K562 (cell line): ENCODE measurements around the gene LAGE3. TPM values are rescaled to one million over a fixed set of nuclear protein-coding genes. Genes with fewer than 3 reads are reported as not detected.
A peak's percentile ranks its signal among the peaks of the same experiment; 100 is the strongest.

Experiments
- CAMTA2 ChIP-seq: fragments of 250-450 bp; sonication (Bioruptor Pico); conservative IDR thresholded peaks from 2 replicates; pipeline ENCODE4 v1.5.1; 2022
- CTCF ChIP-seq, 3 experiments: IDR thresholded peaks in 2 of 3; conservative IDR thresholded peaks in 1 of 3; 2 replicates each; pipeline ENCODE4 v1.5.1; 2011 to 2012; ENCODE audit warnings: low read length in 3 of 3, mild to moderate bottlenecking in 3 of 3, control low read depth in 2 of 3, improper control_type of control experiment in 1 of 3, inconsistent platforms in 1 of 3, low read depth in 1 of 3, mixed read lengths in 1 of 3, moderate library complexity in 1 of 3; ENCODE audit not compliant: insufficient read depth in 2 of 3
- ETS2 ChIP-seq: IDR thresholded peaks from 2 replicates; pipeline ENCODE4 v1.6.1; 2016; ENCODE audit warnings: borderline replicate concordance, missing genetic modification characterization, mild to moderate bottlenecking, moderate library complexity, missing compliant biosample characterization; ENCODE audit not compliant: poor library complexity, severe bottlenecking
- HCFC1 ChIP-seq: IDR thresholded peaks from 2 replicates; pipeline ENCODE4 v1.6.1; 2012; ENCODE audit warnings: low read depth, low read length, improper control_type of control experiment
- JUN ChIP-seq, 2 experiments: sonication (generic) in 1 of 2; formaldehyde crosslinking in 1 of 2; IDR thresholded peaks; 2 replicates each; pipeline versions ENCODE4 v1.6.1 to v1.8.0; 2012 to 2022; ENCODE audit warnings: borderline replicate concordance in 2 of 2, mild to moderate bottlenecking in 2 of 2, improper control_type of control experiment in 1 of 2, low read depth in 1 of 2, low read length in 1 of 2, missing genetic modification reagents in 1 of 2
- RB1 ChIP-seq: fragments of 450-650 bp; IDR thresholded peaks from 2 replicates; pipeline ENCODE4 v1.6.1; 2017; ENCODE audit warnings: low read depth, mild to moderate bottlenecking
- STAT5B ChIP-seq: fragments of 250-450 bp; sonication (Bioruptor Pico); IDR thresholded peaks from 2 replicates; pipeline ENCODE4 v1.8.0; 2021; ENCODE audit warnings: mild to moderate bottlenecking, inconsistent platforms
- TBL1XR1 ChIP-seq, 2 experiments: IDR thresholded peaks; 2 replicates each; pipeline ENCODE4 v1.6.1; 2012; ENCODE audit warnings: improper control_type of control experiment in 2 of 2, low read length in 2 of 2, mild to moderate bottlenecking in 1 of 2
- ZNF316 ChIP-seq: fragments of 450-650 bp; IDR thresholded peaks from 2 replicates; pipeline ENCODE4 v1.6.1; 2016
- ZNF507 ChIP-seq: conservative IDR thresholded peaks from 2 replicates; pipeline ENCODE4 v1.6.1; 2017; ENCODE audit warnings: missing genetic modification characterization, missing compliant biosample characterization
- polyA plus RNA-seq, 8 experiments: library from polyadenylated mRNA; depleted of rRNA in 4 of 8; stranded (reverse) in 5 of 8; unstranded in 3 of 8; fragments of >200 nt; fragmentation: Nextera tagmentation in 2 of 8; fragmentation: Illumina TruSeq in 1 of 8; extraction: Ambion mirVana in 2 of 8; extraction: Trizol in 1 of 8; gene quantifications; 2 replicates each; pipeline versions ENCODE4 v1.2.1 to v1.2.3, GENCODE V29; 2011 to 2014; ENCODE audit warnings: inconsistent platforms in 1 of 8, missing spikeins in 1 of 8
- total RNA-seq, 7 experiments: library from RNA; depleted of rRNA in 6 of 7; stranded (reverse); fragments of >200 nt in 6 of 7; fragmentation: Illumina TruSeq in 2 of 7; extraction: Trizol in 2 of 7; gene quantifications; 2 replicates each; pipeline versions ENCODE4 v1.2.1 to v1.2.3, GENCODE V29; 2011 to 2021; ENCODE audit warnings: low replicate concordance in 1 of 7
- TF ChIP-seq, protein P1 (sequence below): fragments of 250-450 bp; sonication (Bioruptor Pico); IDR thresholded peaks from 2 replicates; pipeline ENCODE4 v1.8.0; 2022; ENCODE audit warnings: inconsistent platforms, mild to moderate bottlenecking, moderate library complexity, borderline replicate concordance
- TF ChIP-seq, protein P2 (sequence below): fragments of 250-450 bp; sonication (Bioruptor Pico); IDR thresholded peaks from 2 replicates; pipeline ENCODE4 v1.4.0; 2020
- TF ChIP-seq, protein P3 (sequence below), 2 experiments: fragments of 250-450 bp in 1 of 2; fragments of 450-650 bp in 1 of 2; sonication (Bioruptor Pico) in 1 of 2; IDR thresholded peaks; 2 replicates each; pipeline versions ENCODE4 v1.6.1 to v1.8.0; 2016 to 2021; ENCODE audit warnings: mild to moderate bottlenecking in 2 of 2, moderate library complexity in 2 of 2, missing compliant biosample characterization in 1 of 2, missing genetic modification characterization in 1 of 2
- TF ChIP-seq, protein P4 (sequence below): fragments of 450-650 bp; formaldehyde crosslinking; IDR thresholded peaks from 2 replicates; pipeline ENCODE4 v1.4.0; 2022; ENCODE audit warnings: mild to moderate bottlenecking, moderate library complexity

LAGE3 gene
- total and polyA plus RNA-seq, 9 of the 15 experiments (the other 6 are each of a cell fraction or from before 2014, with no cell fraction given) = 28.2 to 125 (median 35.8) TPM

DNA sequence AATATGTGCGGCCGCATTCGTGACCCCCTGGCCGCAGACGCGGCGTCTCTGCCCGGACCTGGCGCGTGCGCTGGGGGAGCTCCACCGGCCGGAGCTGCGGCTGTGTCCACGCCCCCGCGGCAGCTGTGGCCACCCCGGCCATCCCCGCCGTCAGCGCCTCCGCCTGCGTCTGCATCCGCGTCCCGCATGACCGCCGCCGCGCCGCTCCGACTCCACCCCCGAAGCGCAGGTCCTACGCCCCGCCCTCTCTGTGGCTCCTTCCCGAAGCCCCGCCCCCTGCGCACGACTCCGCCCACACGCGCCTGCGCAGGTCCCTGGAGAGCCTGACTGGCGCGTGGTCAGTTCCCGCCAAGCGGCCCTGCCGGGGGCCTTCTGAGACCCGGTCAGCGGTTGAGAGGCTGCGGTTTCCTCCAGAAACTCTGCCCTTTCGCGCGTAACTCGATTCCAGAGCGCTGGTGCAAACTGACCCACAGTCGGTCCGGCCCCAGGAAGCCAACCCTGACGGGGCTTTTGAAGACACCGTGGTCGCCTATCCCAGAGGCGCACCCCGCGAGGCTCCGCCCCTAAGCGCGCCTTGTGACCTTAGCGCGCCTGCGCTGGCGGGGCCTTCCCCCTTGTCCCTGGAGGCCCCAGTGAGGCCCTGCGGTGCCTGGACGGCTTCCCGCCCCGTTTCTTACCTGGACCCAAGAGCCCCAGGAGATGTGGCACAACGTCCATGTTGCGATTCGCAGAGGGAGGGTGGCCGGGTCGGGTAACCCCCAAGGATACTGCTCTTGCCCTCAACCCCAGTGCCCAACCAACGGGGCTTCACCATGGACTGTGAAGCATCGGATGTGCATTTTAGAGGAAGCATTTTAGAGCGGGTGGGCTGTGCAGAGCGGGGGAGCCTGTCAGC, at the start of gene LAGE3 (continued):
- TF ChIP-seq, protein P1, sequence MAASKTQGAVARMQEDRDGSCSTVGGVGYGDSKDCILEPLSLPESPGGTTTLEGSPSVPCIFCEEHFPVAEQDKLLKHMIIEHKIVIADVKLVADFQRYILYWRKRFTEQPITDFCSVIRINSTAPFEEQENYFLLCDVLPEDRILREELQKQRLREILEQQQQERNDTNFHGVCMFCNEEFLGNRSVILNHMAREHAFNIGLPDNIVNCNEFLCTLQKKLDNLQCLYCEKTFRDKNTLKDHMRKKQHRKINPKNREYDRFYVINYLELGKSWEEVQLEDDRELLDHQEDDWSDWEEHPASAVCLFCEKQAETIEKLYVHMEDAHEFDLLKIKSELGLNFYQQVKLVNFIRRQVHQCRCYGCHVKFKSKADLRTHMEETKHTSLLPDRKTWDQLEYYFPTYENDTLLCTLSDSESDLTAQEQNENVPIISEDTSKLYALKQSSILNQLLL (CRISPR knock-in tag) = no peak
- TF ChIP-seq RB1 (peak; percentile 100), HCFC1 (0 out of 2 replicates have a peak, but pooled peaks have one; percentile 6), ZNF507 (tag) (no peak), CTCF (IDR thresholded peaks at IDR 0.05 in 2 of 3, conservative IDR thresholded peaks at IDR 0.05 in 1 of 3; ENCODE audit: insufficient read depth in 2 of 3, low read depth in 1 of 3, low read length in 3 of 3) (no peak; a peak in 1 of 6 replicates), TBL1XR1 (IDR thresholded peaks at IDR 0.05; ENCODE audit: low read length in 2 of 2) (0 out of 4 replicates have a peak, but pooled peaks have one; percentile 22 to 28), ETS2 (tag) (no peak), STAT5B (CRISPR knock-in tag) (no peak), ZNF316 (no peak), CAMTA2 (CRISPR knock-in tag) (0 out of 2 replicates have a peak, but pooled peaks have one; percentile 8), JUN (IDR thresholded peaks at IDR 0.05; ENCODE audit: borderline replicate concordance, low read depth, low read length) (no peak; the same call in 1 of the 2 replicates), JUN (CRISPR knock-in tag; IDR thresholded peaks at IDR 0.05; ENCODE audit: borderline replicate concordance) (no peak; the same call in 1 of the 2 replicates)
- TF ChIP-seq, protein P2, sequence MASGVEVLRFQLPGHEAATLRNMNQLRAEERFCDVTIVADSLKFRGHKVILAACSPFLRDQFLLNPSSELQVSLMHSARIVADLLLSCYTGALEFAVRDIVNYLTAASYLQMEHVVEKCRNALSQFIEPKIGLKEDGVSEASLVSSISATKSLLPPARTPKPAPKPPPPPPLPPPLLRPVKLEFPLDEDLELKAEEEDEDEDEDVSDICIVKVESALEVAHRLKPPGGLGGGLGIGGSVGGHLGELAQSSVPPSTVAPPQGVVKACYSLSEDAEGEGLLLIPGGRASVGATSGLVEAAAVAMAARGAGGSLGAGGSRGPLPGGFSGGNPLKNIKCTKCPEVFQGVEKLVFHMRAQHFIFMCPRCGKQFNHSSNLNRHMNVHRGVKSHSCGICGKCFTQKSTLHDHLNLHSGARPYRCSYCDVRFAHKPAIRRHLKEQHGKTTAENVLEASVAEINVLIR (CRISPR knock-in tag) = no peak
- TF ChIP-seq, protein P3, sequence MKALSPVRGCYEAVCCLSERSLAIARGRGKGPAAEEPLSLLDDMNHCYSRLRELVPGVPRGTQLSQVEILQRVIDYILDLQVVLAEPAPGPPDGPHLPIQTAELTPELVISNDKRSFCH (CRISPR knock-in tag; IDR thresholded peaks at IDR 0.05) = no peak
- TF ChIP-seq, protein P3 (tag; IDR thresholded peaks at IDR 0.05) = 0 out of 2 replicates have a peak, but pooled peaks have one; percentile 34
- TF ChIP-seq, protein P4, sequence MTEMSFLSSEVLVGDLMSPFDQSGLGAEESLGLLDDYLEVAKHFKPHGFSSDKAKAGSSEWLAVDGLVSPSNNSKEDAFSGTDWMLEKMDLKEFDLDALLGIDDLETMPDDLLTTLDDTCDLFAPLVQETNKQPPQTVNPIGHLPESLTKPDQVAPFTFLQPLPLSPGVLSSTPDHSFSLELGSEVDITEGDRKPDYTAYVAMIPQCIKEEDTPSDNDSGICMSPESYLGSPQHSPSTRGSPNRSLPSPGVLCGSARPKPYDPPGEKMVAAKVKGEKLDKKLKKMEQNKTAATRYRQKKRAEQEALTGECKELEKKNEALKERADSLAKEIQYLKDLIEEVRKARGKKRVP (CRISPR knock-in tag) = no peak
